ENCODE data around the gene SELP. TPM values are rescaled to one million over a fixed set of nuclear protein-coding genes. Genes with fewer than 3 reads are reported as not detected.

SELP gene
- total RNA-seq, 1 experiment from 2014 or later = not detected

GRCh38 chr1:169623132-169623926, 6.6 kb downstream of the SELP start:
- Mint-ChIP-seq H3K4me1 (ENCODE audit: low read depth, unreplicated experiment) (no peaks in the 10 kb centered on the region), H3K27ac (ENCODE audit: unreplicated experiment) (no peak overlapping the region), H3K9me3 (ENCODE audit: unreplicated experiment) (no peaks in the 10 kb centered on the region), H3K4me3 (ENCODE audit: unreplicated experiment) (no peak overlapping the region), H3K36me3 (ENCODE audit: insufficient read depth, unreplicated experiment) (no peaks in the 10 kb centered on the region), H3K27me3 (ENCODE audit: insufficient read depth, unreplicated experiment) (peaks cover 15% of the 10 kb centered on the region)
- no peak overlapping the region for H3K4me3 ChIP-seq (ENCODE audit: low read depth, low read length)
- ChIA-PET POLR2A (no interaction called here), CTCF (no interaction called here)
- no peaks in the 10 kb centered on the region for H3K36me3 ChIP-seq (ENCODE audit: control insufficient read depth, insufficient read depth, low read length)
- TF ChIP-seq CTCF (IDR thresholded peaks at IDR 0.05; ENCODE audit: insufficient read depth in 1 of 2, low read depth in 1 of 2, low read length in 1 of 2, severe bottlenecking in 1 of 2, unreplicated experiment in 1 of 2) = no peak
- H3K4me1 ChIP-seq = no peaks in the 10 kb centered on the region
- BruUV-seq (replicated peaks) = no TSS peak
- DNase-seq = no peak
- no peaks in the 10 kb centered on the region for H3K9me3 ChIP-seq
- H3K27me3 ChIP-seq (replicated peaks; ENCODE audit: control insufficient read depth, insufficient read depth, low read length) = no peaks in the 10 kb centered on the region; the same call in 1 of the 2 replicates
- intact Hi-C loops (cut with micrococcal nuclease; ENCODE audit: unreplicated experiment) = no loop called here

GRCh38 chr1:169620565-169620964, 9.4 kb downstream of the SELP start:
- ChIA-PET CTCF (no interaction called here), POLR2A (no interaction called here)
- TF ChIP-seq CTCF (IDR thresholded peaks at IDR 0.05; ENCODE audit: insufficient read depth in 1 of 2, low read depth in 1 of 2, low read length in 1 of 2, severe bottlenecking in 1 of 2, unreplicated experiment in 1 of 2) = no peak
- Histone ChIP-seq H3K9me3 (no peaks in the 10 kb centered on the region), H3K4me1 (peaks cover 9% of the 10 kb centered on the region; the same call in 1 of the 2 replicates), H3K27me3 (replicated peaks; ENCODE audit: control insufficient read depth, insufficient read depth, low read length) (no peaks in the 10 kb centered on the region), H3K4me3 (ENCODE audit: low read depth, low read length) (no peak overlapping the region), H3K36me3 (ENCODE audit: control insufficient read depth, insufficient read depth, low read length) (no peaks in the 10 kb centered on the region)
- no peak for DNase-seq
- intact Hi-C loops (cut with micrococcal nuclease; ENCODE audit: unreplicated experiment) = no loop called here
- Mint-ChIP-seq H3K27ac (ENCODE audit: unreplicated experiment) (no peak overlapping the region), H3K9me3 (ENCODE audit: unreplicated experiment) (no peaks in the 10 kb centered on the region), H3K27me3 (ENCODE audit: insufficient read depth, unreplicated experiment) (peaks cover 9% of the 10 kb centered on the region), H3K36me3 (ENCODE audit: insufficient read depth, unreplicated experiment) (no peaks in the 10 kb centered on the region), H3K4me3 (ENCODE audit: unreplicated experiment) (no peak overlapping the region), H3K4me1 (ENCODE audit: low read depth, unreplicated experiment) (peaks cover 4% of the 10 kb centered on the region)
- BruUV-seq (replicated peaks) = no TSS peak

- Mint-ChIP-seq H3K9me3 (ENCODE audit: unreplicated experiment) (no peaks in the 10 kb centered on the region), H3K36me3 (ENCODE audit: insufficient read depth, unreplicated experiment) (no peaks in the 10 kb centered on the region), H3K4me3 (ENCODE audit: unreplicated experiment) (no peak overlapping the region), H3K4me1 (ENCODE audit: low read depth, unreplicated experiment) (peaks cover 10% of the 10 kb centered on the region), H3K27ac (ENCODE audit: unreplicated experiment) (no peak overlapping the region), H3K27me3 (ENCODE audit: insufficient read depth, unreplicated experiment) (peaks cover 5% of the 10 kb centered on the region)
- CTCF ChIA-PET = no interaction called here
- Histone ChIP-seq H3K4me1 (peaks cover 15% of the 10 kb centered on the region; the same call in 1 of the 2 replicates), H3K27me3 (replicated peaks; ENCODE audit: control insufficient read depth, insufficient read depth, low read length) (no peaks in the 10 kb centered on the region), H3K36me3 (ENCODE audit: control insufficient read depth, insufficient read depth, low read length) (no peaks in the 10 kb centered on the region), H3K4me3 (ENCODE audit: low read depth, low read length) (no peak overlapping the region), H3K9me3 (no peaks in the 10 kb centered on the region)
- BruUV-seq (replicated peaks) = no TSS peak
- no peak for TF ChIP-seq CTCF (IDR thresholded peaks at IDR 0.05; ENCODE audit: insufficient read depth in 1 of 2, low read depth in 1 of 2, low read length in 1 of 2, severe bottlenecking in 1 of 2, unreplicated experiment in 1 of 2)
- intact Hi-C loops (cut with micrococcal nuclease; ENCODE audit: unreplicated experiment) = no loop called here
- POLR2A ChIA-PET = no interaction called here
- no peak for DNase-seq
Measured at GRCh38 chr1:169618367-169618766, 11.6 kb downstream of the SELP start.

All from Caco-2 (cell line).